NB4 (cell line): ENCODE measurements around the gene NR3C2.

Source experiments
- CTCF ChIP-seq: IDR thresholded peaks from one replicate; pipeline ENCODE4 v1.5.1; 2012; ENCODE audit warnings: low read depth, low read length
- MYC ChIP-seq: IDR thresholded peaks from 2 replicates; pipeline ENCODE4 v1.6.1; 2011; ENCODE audit warnings: low read depth, low read length
- POLR2A ChIP-seq: IDR thresholded peaks from 2 replicates; pipeline ENCODE4 v1.6.1; 2011; ENCODE audit warnings: mild to moderate bottlenecking; ENCODE audit not compliant: insufficient read length; ENCODE audit errors: extremely low read depth

DNA sequence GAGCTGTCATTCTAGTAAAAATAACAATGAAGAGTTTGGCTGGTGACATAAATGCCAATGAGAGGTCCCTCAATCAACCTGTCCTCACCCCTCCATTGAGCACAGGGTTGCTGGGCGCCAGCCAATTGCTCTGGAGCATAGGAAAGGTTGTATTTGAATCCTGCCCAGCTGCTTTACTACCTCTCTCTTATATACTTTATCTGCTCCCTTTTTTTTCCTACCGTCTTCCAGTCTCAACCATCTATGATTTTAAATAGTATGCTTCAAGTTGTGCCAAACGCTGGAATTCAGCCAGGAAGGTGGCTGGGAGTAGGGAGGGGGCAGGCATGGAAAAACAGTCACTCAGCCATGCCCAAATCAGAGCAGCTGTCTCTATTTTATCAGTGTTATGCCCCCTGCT is 153.8 kb downstream of the NR3C2 start:
- TF ChIP-seq CTCF (no peak), POLR2A (no peak), MYC (no peak)
